Loucy (cell line): ENCODE measurements around the gene MYRIP.

Experiments
- EZH2phosphoT487 ChIP-seq: fragments of 200-600 bp; IDR thresholded peaks from 2 replicates; pipeline ENCODE4 v1.6.1; 2018; ENCODE audit warnings: antibody characterized with exemption, mild to moderate bottlenecking, moderate library complexity, borderline replicate concordance
- TF ChIP-seq, protein P1 (sequence below): fragments of 200-600 bp; sonication (generic); conservative IDR thresholded peaks from 2 replicates; pipeline ENCODE4 v1.5.1; 2014; ENCODE audit warnings: mild to moderate bottlenecking, antibody characterized with exemption, low read length

DNA sequence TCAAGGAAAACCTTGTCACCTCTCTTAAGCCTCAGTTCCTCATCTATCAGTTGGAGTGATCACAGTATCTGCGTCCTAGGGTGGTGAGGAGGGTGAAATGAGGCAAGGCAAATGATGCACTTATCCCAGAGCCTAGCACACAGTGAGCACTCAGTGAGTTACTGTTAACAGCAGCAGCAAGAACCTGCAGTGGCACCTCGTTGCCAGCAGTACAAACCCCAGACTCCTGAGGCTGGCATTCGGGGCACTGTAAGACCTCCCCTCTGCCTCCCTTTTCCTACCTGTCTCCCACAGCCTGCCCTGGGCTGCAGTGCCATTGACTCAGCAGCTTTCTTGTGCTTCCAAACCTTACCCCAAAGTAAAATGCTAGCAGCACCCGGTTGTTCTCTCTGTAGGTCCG is 417.2 kb downstream of the MYRIP start:
- TF ChIP-seq, protein P1, sequence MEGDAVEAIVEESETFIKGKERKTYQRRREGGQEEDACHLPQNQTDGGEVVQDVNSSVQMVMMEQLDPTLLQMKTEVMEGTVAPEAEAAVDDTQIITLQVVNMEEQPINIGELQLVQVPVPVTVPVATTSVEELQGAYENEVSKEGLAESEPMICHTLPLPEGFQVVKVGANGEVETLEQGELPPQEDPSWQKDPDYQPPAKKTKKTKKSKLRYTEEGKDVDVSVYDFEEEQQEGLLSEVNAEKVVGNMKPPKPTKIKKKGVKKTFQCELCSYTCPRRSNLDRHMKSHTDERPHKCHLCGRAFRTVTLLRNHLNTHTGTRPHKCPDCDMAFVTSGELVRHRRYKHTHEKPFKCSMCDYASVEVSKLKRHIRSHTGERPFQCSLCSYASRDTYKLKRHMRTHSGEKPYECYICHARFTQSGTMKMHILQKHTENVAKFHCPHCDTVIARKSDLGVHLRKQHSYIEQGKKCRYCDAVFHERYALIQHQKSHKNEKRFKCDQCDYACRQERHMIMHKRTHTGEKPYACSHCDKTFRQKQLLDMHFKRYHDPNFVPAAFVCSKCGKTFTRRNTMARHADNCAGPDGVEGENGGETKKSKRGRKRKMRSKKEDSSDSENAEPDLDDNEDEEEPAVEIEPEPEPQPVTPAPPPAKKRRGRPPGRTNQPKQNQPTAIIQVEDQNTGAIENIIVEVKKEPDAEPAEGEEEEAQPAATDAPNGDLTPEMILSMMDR, result no peak
- no peak for TF ChIP-seq EZH2phosphoT487
